ENCODE results near the gene TOR1A.
A peak's percentile ranks its signal among the peaks of the same experiment; 100 is the strongest.

DNA sequence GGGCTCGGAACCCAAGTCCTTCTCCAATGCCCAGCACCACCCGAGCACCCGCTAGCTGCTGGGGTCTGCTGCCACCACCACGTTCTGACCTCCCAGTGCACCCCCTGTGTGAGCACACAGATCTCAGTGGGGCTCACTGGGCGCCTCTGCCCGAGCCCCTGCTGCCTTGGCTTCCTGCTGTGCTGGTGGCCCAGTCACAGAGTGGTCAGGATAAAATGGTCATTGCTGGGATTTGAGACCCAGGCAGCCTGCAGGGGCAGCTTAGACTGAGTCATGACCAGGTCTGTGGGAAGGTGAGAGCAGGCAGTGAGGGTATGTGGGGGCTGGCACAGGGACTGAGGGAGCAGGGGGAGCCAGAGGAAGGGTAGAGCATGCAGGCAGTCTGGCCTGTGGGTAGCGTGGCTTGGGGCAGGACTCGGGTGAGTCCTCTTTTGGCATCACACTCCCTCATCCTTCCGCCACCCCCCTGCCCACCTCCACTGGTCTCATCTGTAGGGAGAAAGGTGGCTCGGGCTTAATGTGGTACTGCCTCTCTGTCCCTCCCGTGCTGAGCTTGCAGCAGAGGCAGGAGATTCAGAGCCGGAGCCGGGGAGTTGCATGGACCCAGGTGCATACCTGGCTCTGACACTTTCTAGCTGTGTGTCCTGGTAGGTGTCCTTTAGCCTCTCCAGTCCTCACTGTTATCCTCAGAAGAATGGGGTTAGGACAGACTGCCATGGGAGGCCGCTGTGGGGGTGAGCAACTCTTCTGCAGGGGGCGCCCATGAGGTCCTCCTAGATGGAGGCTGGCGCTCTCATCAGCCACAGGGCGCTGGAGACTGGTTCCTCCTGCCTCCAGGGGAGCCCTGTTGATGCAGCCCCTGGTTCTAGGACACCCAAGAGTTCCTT lies 43.4 kb upstream of the TOR1A start:
- TF ChIP-seq, protein P1, sequence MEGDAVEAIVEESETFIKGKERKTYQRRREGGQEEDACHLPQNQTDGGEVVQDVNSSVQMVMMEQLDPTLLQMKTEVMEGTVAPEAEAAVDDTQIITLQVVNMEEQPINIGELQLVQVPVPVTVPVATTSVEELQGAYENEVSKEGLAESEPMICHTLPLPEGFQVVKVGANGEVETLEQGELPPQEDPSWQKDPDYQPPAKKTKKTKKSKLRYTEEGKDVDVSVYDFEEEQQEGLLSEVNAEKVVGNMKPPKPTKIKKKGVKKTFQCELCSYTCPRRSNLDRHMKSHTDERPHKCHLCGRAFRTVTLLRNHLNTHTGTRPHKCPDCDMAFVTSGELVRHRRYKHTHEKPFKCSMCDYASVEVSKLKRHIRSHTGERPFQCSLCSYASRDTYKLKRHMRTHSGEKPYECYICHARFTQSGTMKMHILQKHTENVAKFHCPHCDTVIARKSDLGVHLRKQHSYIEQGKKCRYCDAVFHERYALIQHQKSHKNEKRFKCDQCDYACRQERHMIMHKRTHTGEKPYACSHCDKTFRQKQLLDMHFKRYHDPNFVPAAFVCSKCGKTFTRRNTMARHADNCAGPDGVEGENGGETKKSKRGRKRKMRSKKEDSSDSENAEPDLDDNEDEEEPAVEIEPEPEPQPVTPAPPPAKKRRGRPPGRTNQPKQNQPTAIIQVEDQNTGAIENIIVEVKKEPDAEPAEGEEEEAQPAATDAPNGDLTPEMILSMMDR (IDR thresholded peaks at IDR 0.05; ENCODE audit: low read depth, low read length, poor library complexity, severe bottlenecking), result peak; percentile 58
- no peak for TF ChIP-seq EZH2phosphoT487 (IDR thresholded peaks at IDR 0.05; ENCODE audit: borderline replicate concordance, low read length)
